ENCODE measurements around the gene SLC9A9.

- TF ChIP-seq, protein P1, sequence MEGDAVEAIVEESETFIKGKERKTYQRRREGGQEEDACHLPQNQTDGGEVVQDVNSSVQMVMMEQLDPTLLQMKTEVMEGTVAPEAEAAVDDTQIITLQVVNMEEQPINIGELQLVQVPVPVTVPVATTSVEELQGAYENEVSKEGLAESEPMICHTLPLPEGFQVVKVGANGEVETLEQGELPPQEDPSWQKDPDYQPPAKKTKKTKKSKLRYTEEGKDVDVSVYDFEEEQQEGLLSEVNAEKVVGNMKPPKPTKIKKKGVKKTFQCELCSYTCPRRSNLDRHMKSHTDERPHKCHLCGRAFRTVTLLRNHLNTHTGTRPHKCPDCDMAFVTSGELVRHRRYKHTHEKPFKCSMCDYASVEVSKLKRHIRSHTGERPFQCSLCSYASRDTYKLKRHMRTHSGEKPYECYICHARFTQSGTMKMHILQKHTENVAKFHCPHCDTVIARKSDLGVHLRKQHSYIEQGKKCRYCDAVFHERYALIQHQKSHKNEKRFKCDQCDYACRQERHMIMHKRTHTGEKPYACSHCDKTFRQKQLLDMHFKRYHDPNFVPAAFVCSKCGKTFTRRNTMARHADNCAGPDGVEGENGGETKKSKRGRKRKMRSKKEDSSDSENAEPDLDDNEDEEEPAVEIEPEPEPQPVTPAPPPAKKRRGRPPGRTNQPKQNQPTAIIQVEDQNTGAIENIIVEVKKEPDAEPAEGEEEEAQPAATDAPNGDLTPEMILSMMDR (IDR thresholded peaks at IDR 0.05), result no peak
- no peak for TF ChIP-seq POLR2A (IDR thresholded peaks at IDR 0.05)
These were observed 578.5 kb downstream of the SLC9A9 start for GRCh38 chr3:143269741-143270140.

Measured in breast epithelium (tissue), 3 donors.